Common myeloid progenitor, CD34-positive (primary cell): ENCODE data around the gene RBMY1D.

Source experiments
- CTCF ChIA-PET: fragments of 350-600 bp; sonication (Branson Sonifier 250); formaldehyde crosslinking; loops from one replicate; lab custom pipeline; 2021; ENCODE audit warnings: antibody characterized with exemption; lab: Charles Lee
- POLR2A ChIA-PET: fragments of 350-600 bp; sonication (Branson Sonifier 250); formaldehyde crosslinking; loops from one replicate; lab custom pipeline; 2021; ENCODE audit warnings: antibody characterized with exemption; lab: Charles Lee
- DNase-seq, 3 donors: peaks; one replicate each; pipeline versions ENCODE4 v3.0.0 to v3.0.0-alpha.2; 2013
- H3K27ac ChIP-seq, 2 experiments: 1 replicate in 1 of 2; 2 replicates in 1 of 2; pipeline ENCODE4 v1.7.0; 2013; ENCODE audit warnings: inconsistent platforms in 2 of 2, low read length in 2 of 2, mild to moderate bottlenecking in 2 of 2, low read depth in 1 of 2, moderate library complexity in 1 of 2; ENCODE audit not compliant: severe bottlenecking in 2 of 2, insufficient read depth in 1 of 2, poor library complexity in 1 of 2
- H3K27me3 ChIP-seq, 5 experiments: replicated peaks in 2 of 5; 1 replicate in 3 of 5; 2 replicates in 2 of 5; pipeline versions ENCODE4 v1.6.1 to v1.7.0; 2013; ENCODE audit warnings: low read length in 4 of 5, mild to moderate bottlenecking in 2 of 5, moderate library complexity in 2 of 5, inconsistent platforms in 1 of 5; ENCODE audit not compliant: insufficient read depth in 5 of 5, control insufficient read depth in 4 of 5
- H3K36me3 ChIP-seq, 4 experiments: 1 replicate in 2 of 4; 2 replicates in 2 of 4; pipeline versions ENCODE4 v1.6.1 to v1.7.0; 2013; ENCODE audit warnings: low read length in 3 of 4, control low read depth in 1 of 4, mild to moderate bottlenecking in 1 of 4; ENCODE audit not compliant: control insufficient read depth in 4 of 4, insufficient read depth in 4 of 4
- H3K4me1 ChIP-seq, 4 experiments: 1 replicate in 3 of 4; 2 replicates in 1 of 4; pipeline versions ENCODE4 v1.6.1 to v1.7.1; 2013; ENCODE audit warnings: low read length in 3 of 4, mild to moderate bottlenecking in 3 of 4, control low read depth in 1 of 4, inconsistent platforms in 1 of 4, moderate library complexity in 1 of 4; ENCODE audit not compliant: control insufficient read depth in 4 of 4, insufficient read depth in 4 of 4; ENCODE audit errors: control extremely low read depth in 1 of 4
- H3K4me3 ChIP-seq, 7 experiments: 1 replicate in 4 of 7; 2 replicates in 3 of 7; pipeline versions ENCODE4 v1.5.1 to v1.7.0; 2013; ENCODE audit warnings: mild to moderate bottlenecking in 7 of 7, low read length in 6 of 7, moderate library complexity in 6 of 7, inconsistent platforms in 2 of 7, low read depth in 2 of 7, control low read depth in 1 of 7; ENCODE audit not compliant: insufficient read depth in 4 of 7, control insufficient read depth in 1 of 7; ENCODE audit errors: extremely low read depth in 1 of 7
- H3K9me3 ChIP-seq, 5 experiments: 1 replicate in 4 of 5; 2 replicates in 1 of 5; pipeline versions ENCODE4 v1.6.1 to v1.7.1; 2013; ENCODE audit warnings: low read length in 4 of 5, mild to moderate bottlenecking in 2 of 5, inconsistent platforms in 1 of 5, low read depth in 1 of 5, moderate library complexity in 1 of 5; ENCODE audit not compliant: control insufficient read depth in 4 of 5, insufficient read depth in 2 of 5; ENCODE audit errors: control extremely low read depth in 1 of 5
- WGBS: methylation state at CpG from one replicate; pipeline ENCODE4 v1.1.5; 2013; ENCODE audit not compliant: insufficient coverage; 5-methylcytosine and 5-hydroxymethylcytosine counted together

RBMY1D gene

GRCh38 chrY:21835052-21835451, 59.3 kb downstream of the RBMY1D start:
- ChIA-PET CTCF (no interaction called here), POLR2A (no interaction called here)
- no peak overlapping the region for H3K4me3 ChIP-seq
- no peak overlapping the region for H3K27ac ChIP-seq
- no peak for DNase-seq
- H3K4me1 ChIP-seq: peaks cover 0 to 14% (median 0%) of the 10 kb centered on the region in 4 experiments
- no peaks in the 10 kb centered on the region for H3K27me3 ChIP-seq
- no peaks in the 10 kb centered on the region for H3K36me3 ChIP-seq
- no peaks in the 10 kb centered on the region for H3K9me3 ChIP-seq
- WGBS: no CpG with 5 or more reads among the region's 7 CpGs
